Stimulated activated CD8-positive, alpha-beta memory T cell treated with anti-CD3 and anti-CD28 coated beads, Interleukin-7, amount 100 ng/mL, for 48 hours (primary cell): ENCODE measurements around the gene LGMN.
"Not testable (repeated sequence)": the region's sequence is repeated elsewhere in the genome, so short reads cannot be mapped to it uniquely, and the experiment has no call there.

Source experiments
- DNase-seq, 2 donors: peaks; one replicate each; pipeline ENCODE4 v3.0.0-alpha.2; 2020; ENCODE audit warnings: low read depth in 1 of 2; ENCODE audit errors: extremely low read depth in 1 of 2

The LGMN gene

GRCh38 chr14:92698393-92698792 is 50.0 kb downstream of the LGMN start:
- DNase-seq, result no peak

- DNase-seq, result no peak
Observed at GRCh38 chr14:92696366-92696765, 52.1 kb downstream of the LGMN start.

- DNase-seq, result no peak
Observed at GRCh38 chr14:92695562-92695961, 52.9 kb downstream of the LGMN start.

DNA sequence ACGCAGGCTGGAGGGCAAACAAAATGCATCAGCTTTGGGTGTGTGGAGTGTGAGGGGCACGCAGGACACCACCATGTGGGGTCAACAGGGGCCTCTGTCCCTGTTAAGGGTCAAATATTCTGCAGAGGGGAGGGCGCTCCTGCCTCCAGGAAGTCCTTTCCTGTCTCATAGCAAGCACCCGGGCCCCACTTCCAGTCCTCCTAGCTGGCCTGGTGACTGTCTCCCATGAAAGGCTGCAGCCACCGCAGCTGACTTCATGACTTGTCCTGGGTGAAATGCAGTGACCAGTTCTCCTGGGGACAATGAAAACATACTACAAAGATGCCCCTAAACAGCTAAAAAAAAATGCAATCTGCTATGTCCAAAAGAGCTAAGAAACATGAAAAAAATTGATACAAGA is 53.6 kb downstream of the LGMN start:
- no peak for DNase-seq

DNA sequence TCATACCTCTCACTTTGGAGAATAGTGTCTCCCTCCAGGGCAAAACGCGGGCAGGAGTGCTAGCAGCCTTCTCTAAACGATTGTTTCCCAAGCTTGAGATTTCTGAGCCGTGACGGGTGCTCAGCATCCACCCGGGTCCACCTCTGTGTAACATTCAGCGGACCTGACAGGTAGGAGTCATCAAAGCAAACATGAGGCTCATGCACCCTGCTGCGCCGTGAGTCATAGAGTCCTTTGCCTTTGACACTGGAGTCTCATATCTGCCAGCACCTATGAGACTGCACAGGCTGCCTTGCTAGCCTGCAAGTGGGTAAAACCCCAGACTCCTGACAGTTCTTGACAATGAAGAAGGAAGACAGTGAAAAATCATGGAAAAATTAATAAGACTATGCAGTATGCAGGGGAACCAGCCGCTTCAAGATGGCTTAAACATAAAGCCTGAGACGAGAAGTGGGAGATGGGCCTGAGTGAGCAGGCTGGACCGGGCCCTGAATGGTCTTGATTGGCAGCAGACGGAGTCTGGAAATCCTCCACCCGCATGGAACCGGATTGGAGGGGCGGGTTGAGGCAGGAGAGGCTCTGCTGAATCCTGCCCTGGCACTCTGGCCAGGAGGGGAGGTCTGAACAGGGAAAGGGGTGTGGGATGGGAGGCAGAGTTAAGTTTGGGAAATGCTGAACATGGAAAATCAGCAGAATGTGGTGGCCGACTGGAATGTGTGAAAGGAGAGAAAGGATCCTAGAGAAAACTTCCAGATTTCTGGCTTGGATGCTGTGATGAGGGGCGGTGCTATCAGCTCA is 54.2 kb downstream of the LGMN start:
- DNase-seq, result no peak

- DNase-seq, result no peak
Observed at GRCh38 chr14:92692822-92693226, 55.6 kb downstream of the LGMN start.

DNA sequence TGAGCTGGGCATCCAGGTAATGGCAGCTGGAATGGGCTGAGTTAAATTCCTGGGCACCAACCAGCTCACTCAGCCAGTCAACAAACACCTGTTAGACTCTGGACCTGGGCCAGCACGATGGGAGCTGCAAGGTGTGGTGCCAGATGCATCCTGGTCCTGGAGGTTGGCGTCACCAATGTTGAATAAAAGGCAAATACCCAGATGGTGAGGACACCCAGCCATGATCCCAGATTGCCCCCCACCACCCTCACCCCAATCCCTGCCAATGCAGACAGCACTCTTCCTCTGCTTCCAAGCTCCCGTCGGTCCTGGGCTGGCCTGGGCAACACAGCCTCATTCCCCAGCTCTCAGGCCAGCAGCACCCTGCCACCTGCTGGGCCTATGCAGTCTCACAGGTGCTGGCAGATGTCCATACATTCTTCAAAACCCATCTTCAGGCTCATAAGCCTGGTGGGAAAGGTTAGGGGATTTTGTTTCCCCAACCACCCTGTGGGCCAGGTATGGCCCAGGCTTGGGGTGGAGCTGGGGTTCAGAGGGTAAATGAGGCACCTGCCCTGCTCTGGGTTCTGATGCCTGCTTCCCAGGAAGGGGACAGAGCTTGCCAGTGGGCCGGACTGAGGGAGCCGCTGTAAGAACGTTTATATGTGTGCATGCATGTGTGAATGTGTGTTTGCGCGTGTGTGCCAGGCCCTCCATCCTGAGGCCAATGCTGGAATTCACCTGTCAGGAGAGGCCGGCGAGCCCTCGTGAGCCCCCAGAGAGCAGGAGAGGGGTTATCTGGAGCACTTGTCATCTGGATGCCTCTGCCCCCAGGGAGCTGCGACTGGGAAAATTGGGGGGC is 58.0 kb downstream of the LGMN start:
- DNase-seq, result no peak

- no peak for DNase-seq
Observed at GRCh38 chr14:92688434-92689375, 59.7 kb downstream of the LGMN start.

GRCh38 chr14:92687681-92688433 is 60.6 kb downstream of the LGMN start:
- DNase-seq, result no peak

DNA sequence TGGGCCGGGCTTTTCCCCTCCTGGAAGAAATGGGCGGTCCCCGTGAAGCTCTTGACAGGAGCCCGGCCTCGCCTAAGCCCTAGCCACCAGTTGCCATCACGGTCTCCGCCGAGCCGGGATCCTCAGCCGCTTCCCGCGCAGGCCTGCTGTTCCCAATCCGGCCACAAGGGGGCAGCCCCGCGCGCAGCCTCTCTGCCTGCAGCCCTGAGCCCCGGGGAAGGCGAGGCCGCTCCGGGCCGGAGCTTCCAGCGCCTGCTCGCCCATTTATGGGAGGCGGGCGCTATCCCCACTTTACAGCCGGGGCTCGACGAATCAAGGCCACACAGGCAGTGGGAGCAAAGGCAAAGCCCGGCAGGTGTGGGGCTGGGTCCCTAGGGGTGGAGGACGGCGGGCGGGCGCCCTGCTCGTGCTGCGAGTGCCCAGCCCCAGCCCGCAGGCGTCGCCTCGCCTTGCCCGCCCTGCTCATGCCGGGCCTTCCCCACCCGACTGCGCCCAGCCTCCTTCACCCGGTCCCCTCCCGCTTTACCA is 61.5 kb downstream of the LGMN start:
- DNase-seq, result peak in 1 of 2 donors; percentile 60

GRCh38 chr14:92686411-92686899 is 62.0 kb downstream of the LGMN start:
- DNase-seq, result no peak

DNA sequence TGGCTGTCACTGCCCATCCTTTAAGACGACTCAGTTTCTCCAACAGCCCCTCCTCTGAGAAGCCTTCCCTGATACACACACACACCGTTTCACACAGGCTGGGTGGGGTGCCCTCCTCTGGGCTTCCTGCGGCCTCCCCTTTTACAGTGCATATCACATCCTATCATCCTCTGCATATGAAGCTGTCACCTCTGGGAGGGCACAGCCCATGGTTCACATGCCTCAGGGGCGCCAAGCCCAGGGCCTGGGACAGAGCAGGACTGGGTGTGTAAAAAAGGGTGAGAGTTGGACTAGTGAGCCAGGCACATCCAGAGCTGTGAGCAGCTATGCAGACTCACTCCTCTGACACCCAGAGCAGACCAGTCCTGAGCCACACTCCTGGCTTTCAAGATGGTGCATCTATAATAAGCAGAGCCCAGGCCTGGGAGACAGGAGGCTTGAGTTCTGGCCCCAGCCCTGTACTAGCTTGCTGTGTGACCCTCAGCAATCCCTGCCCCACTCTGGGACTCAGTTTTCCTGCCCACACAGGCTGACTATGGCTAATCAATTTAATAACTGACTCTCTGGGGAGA is 62.6 kb downstream of the LGMN start:
- no peak for DNase-seq

DNA sequence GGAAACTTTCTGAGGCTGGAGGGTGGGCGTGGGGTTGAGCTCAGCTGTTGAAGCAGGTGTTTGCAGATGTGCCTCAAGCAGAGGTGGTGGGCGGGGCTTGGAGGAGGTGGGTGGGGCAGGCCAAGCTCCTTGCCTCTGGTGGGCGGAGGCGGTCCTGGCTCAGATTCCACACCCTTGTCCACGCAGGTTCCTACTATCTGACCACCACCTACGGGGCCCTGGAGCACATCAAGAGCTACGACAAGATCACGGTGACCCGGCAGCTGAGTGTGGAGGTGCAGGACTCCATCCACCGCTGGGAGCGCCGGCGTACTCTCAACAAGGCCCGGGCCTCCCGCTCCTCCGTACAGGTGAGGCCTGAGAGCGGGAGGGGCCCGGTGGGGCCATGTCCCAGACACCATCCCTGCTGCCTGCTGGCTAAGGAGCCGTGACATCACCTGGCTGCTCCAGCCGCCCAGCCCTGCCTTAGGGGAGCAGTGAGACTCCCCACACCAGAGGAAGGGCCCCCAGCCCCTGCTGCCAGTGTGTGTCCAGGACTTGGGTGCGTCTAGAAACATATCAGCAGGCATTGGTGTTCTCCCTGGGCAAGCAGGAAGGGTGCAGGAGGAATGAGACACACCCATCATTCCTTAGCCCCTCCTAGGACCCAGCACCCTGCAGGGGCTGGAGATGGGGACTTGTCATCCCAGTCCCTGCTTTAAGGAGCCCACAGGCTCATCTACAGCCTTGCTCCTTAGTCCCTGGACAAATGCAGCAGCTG is 63.4 kb downstream of the LGMN start:
- no peak for DNase-seq

DNA sequence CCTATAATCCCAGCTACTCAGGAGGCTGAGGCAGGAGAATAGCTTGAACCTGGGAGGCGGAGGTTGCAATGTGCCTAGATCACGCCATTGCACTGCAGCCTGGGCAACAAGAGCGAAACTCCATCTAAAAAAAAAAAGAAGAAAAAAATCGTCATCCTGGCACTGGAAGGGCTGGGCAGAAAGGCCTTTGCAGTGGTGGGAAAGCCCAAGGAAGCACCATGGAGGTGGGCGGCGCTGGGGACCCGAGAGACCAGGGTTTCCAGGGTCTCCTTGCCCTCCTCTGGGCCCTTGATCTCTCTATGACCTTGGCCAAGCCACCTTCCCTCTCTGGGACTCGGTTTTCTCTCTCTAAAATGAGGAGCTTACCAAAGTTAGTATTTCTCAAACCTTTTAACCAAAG is 65.4 kb downstream of the LGMN start:
- no peak for DNase-seq

DNA sequence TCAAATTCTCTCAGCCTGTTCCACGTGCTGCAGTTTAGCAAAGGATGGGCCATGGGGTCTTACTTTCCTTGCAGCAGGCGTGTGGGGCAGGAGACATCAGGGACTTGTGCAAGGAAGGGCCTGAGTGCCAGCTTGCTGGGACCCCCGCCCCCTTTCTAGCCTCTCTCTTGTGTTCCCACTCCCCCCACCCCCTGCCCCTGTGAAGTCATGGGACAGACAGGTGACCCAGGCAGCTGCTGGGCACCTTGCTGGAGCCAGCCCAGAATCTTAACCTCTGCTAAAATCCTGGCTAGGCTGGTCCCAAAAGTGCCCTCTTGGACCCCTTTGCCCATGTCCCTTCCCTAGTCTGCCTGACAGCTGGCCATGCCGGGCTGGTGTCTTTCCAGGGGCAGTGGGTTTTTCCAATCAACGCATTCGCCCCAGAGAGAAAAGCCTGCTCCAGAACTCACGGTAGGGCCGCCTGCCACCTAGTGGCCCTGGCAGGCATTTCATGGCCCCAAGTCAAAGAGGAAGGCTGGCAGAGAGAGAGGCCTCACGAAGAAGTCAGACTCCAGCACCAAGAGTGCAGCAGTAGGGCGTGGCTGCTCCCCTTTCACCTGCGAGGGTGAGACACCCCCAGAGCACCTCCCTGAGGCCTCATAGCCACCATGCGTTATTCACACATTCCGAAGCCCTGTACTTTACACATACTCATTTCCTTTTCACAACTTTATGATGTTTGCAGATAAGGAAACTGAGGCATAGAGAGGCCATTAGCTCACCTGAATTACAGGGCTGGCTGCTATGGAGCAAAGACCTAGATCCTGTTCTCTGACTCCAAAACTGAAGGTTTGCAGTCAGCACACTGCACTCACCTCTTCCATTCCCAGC is 67.4 kb downstream of the LGMN start:
- peak; percentile 45 to 60 for DNase-seq

GRCh38 chr14:92680330-92680729 is 68.1 kb downstream of the LGMN start:
- DNase-seq, result not testable (repeated sequence)

DNA sequence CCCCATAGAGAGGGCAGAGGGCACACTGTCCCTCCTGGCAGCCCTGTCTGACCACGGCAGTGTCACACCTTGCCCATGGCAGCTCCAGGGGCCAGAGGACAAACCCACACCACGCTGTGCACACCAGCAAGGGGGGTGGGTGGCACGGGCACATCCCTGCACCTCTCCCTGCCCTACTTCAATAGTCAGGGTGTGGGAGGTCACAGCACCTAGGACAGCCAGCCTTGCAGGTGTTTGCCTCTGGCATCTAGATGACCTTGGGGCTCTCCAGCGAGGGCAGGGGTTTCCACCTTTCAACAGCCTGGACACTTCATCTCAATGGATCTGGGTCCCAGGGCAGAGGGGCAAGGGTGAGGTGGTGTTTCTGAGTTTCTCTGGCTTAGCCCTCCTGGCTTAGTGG is 69.2 kb downstream of the LGMN start:
- no peak for DNase-seq

DNA sequence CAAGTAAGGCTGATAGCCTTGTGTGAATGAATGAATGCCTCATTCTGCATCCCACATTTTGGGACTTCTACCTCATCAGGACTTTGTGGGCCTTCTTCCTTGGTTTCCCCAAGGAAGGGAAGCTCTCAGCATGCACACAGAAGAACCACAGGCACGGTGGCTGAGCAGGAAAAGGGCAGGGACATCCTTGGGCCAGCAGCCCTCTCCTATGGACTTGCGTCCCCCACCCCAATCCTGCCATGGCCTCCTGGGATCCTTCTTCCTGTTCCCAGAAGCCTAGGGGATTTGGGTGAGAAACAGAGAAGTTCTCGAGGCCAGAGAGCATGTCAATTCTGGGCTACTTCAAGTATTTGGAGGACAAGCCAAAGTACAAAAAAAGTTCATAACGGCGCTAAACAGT is 69.7 kb downstream of the LGMN start:
- no peak for DNase-seq
